HEK293T (cell line): ENCODE results near the gene BANF1.
"Not testable (repeated sequence)": the region's sequence is repeated elsewhere in the genome, so short reads cannot be mapped to it uniquely, and the experiment has no call there.

Experiments used
- CTCF ChIA-PET: fragments of 350-600 bp; formaldehyde crosslinking; extraction: SDS; loops from one replicate; lab custom pipeline; 2021; ENCODE audit warnings: antibody characterized with exemption, inconsistent platforms; lab: Yijun Ruan, JAX
- POLR2A ChIA-PET: fragments of 350-600 bp; formaldehyde crosslinking; extraction: SDS; loops from one replicate; lab custom pipeline; 2020; ENCODE audit warnings: antibody characterized with exemption, inconsistent platforms; lab: Yijun Ruan, JAX
- DNase-seq: peaks from one replicate; pipeline ENCODE4 v3.0.0; 2012; ENCODE audit warnings: mixed read lengths; ENCODE audit errors: extremely low spot score
- ARNT ChIP-seq: fragments of 450-650 bp; IDR thresholded peaks from 2 replicates; pipeline ENCODE4 v1.6.1; 2017; ENCODE audit warnings: mild to moderate bottlenecking
- BHLHE40 ChIP-seq: fragments of 450-650 bp; IDR thresholded peaks from 2 replicates; pipeline ENCODE4 v1.6.1; 2016; ENCODE audit warnings: mild to moderate bottlenecking, moderate library complexity, borderline replicate concordance
- CTBP1 ChIP-seq: fragments of 450-650 bp; IDR thresholded peaks from 2 replicates; pipeline ENCODE4 v1.6.1; 2016; ENCODE audit warnings: borderline replicate concordance
- ELF4 ChIP-seq: fragments of 450-650 bp; IDR thresholded peaks from 2 replicates; pipeline ENCODE4 v1.6.1; 2017; ENCODE audit warnings: antibody characterized with exemption
- FOXA1 ChIP-seq: fragments of 450-650 bp; IDR thresholded peaks from 2 replicates; pipeline ENCODE4 v1.6.1; 2016; ENCODE audit warnings: mild to moderate bottlenecking
- FOXK2 ChIP-seq: fragments of 450-650 bp; IDR thresholded peaks from 2 replicates; pipeline ENCODE4 v1.6.1; 2016; ENCODE audit warnings: mild to moderate bottlenecking
- FOXM1 ChIP-seq: fragments of 450-650 bp; IDR thresholded peaks from 2 replicates; pipeline ENCODE4 v1.6.1; 2017; ENCODE audit warnings: mild to moderate bottlenecking, borderline replicate concordance
- HDGF ChIP-seq: fragments of 450-650 bp; IDR thresholded peaks from 2 replicates; pipeline ENCODE4 v1.6.1; 2017; ENCODE audit warnings: antibody characterized with exemption, borderline replicate concordance
- L3MBTL2 ChIP-seq: fragments of 450-650 bp; conservative IDR thresholded peaks from 2 replicates; pipeline ENCODE4 v1.6.1; 2016; ENCODE audit warnings: mild to moderate bottlenecking
- LEF1 ChIP-seq: fragments of 450-650 bp; IDR thresholded peaks from 2 replicates; pipeline ENCODE4 v1.6.1; 2017; ENCODE audit warnings: mild to moderate bottlenecking, borderline replicate concordance
- NFRKB ChIP-seq: fragments of 450-650 bp; IDR thresholded peaks from 2 replicates; pipeline ENCODE4 v1.6.1; 2016; ENCODE audit warnings: mild to moderate bottlenecking, moderate library complexity
- PKNOX1 ChIP-seq: fragments of 450-650 bp; IDR thresholded peaks from 2 replicates; pipeline ENCODE4 v1.6.1; 2016
- SP1 ChIP-seq: fragments of 450-650 bp; IDR thresholded peaks from 2 replicates; pipeline ENCODE4 v1.6.1; 2017
- SUZ12 ChIP-seq: fragments of 450-650 bp; IDR thresholded peaks from 2 replicates; pipeline ENCODE4 v1.6.1; 2016; ENCODE audit warnings: mild to moderate bottlenecking
- TARDBP ChIP-seq: fragments of 450-650 bp; IDR thresholded peaks from 2 replicates; pipeline ENCODE4 v1.6.1; 2016
- ZNF384 ChIP-seq: fragments of 450-650 bp; IDR thresholded peaks from 2 replicates; pipeline ENCODE4 v1.6.1; 2016

Gene BANF1

GRCh38 chr11:66017321-66017720, 15.0 kb downstream of the BANF1 start:
- CTCF ChIA-PET: interaction anchor here (0.7 kb wide), 2 partner anchors 14 to 57 kb away, joined by 3 to 5 read pairs; no protein-coding TSS in a partner anchor
- no peak for DNase-seq
- no peak for TF ChIP-seq PKNOX1
- TF ChIP-seq TARDBP: no peak
- no peak for TF ChIP-seq LEF1
- TF ChIP-seq SP1: no peak
- no peak for TF ChIP-seq FOXA1
- no peak for TF ChIP-seq ZNF384
- no peak for TF ChIP-seq ARNT
- TF ChIP-seq ELF4: no peak
- POLR2A ChIA-PET: interaction anchor here (1.2 kb wide), 1 partner anchor 35 kb away, joined by 4 read pairs; the partner anchor contains the start of gene SF3B2

DNA sequence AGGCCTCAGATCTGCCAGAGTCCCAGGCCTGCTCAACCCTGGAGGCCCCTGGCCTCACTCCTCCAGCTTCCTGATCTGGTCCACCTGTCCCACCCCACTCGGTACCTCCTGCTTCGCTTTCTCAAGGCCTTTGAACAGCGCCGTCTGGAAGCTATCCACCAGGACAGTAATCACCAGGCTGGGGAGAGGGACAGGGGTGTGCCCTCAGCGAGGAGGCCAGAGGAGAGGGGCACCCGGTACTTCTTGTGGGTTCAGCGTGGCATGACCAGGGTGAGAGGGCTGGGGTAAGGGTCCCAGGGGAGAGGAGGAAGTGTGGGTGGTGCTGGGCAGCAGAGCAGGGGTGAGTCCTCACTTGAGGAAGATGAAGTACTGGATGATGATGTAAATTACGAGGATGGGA, 17.9 kb downstream of the BANF1 start:
- DNase-seq: no peak
- CTCF ChIA-PET: no interaction called here
- no peak for TF ChIP-seq L3MBTL2
- no peak for TF ChIP-seq CTBP1
- TF ChIP-seq FOXM1: no peak
- TF ChIP-seq ZNF384: no peak
- no peak for TF ChIP-seq FOXK2
- TF ChIP-seq SUZ12: no peak
- TF ChIP-seq ARNT: no peak
- no peak for TF ChIP-seq LEF1
- no peak for TF ChIP-seq NFRKB
- no peak for TF ChIP-seq HDGF
- no peak for TF ChIP-seq BHLHE40
- TF ChIP-seq TARDBP: no peak
- POLR2A ChIA-PET: no interaction called here

DNA sequence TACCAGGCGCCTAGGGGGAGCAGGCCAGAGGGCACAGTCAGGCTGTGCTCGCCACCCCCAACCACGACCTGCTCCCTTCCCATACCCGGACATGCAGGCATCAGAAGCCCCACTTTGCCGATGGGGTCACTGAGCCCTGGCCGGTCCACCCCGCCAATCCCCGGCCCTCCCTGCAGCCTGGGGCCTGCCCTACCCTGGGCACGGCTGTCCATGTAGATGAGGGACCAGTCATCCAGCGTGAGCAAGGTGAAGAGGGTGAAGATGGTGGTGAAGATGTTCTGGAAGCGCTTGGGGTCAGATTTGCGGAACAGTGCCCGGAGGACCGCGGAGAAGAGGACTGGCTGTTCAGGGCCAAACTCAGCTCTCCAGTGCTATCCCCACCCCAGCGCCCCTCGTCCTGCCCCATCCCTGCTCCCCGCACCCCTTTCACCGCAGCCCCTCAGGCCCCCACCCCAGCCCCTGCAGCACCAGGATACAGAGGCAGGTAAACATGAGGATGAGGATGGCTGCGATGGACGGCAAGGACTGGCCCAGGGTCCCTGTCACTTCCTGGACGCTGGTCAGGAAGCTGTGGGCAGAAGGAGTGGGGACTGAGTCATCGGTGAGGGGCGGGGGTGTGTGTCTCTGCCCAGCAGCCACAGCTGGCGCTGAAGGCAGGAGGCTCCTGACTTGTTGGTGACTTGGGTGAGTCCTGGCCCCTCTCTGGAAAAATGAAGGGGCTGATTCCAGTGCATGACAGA, 18.5 kb downstream of the BANF1 start:
- POLR2A ChIA-PET: no interaction called here
- TF ChIP-seq L3MBTL2 (no peak), NFRKB (no peak), LEF1 (no peak), PKNOX1 (no peak), FOXM1 (no peak), ARNT (no peak)
- CTCF ChIA-PET: no interaction called here
- DNase-seq: no peak

- ChIA-PET POLR2A (interaction anchor here (0.6 to 1.5 kb wide), 7 partner anchors 14 to 164 kb away, joined by 3 to 7 read pairs (median 3); partner anchors contain the start of genes BANF1, EIF1AD and SF3B2), CTCF (interaction anchor here (0.6 to 1.7 kb wide), 12 partner anchors 8 to 267 kb away, joined by 3 to 11 read pairs (median 4); partner anchors contain the start of gene MUS81)
- DNase-seq: peak; percentile 94
- TF ChIP-seq L3MBTL2: peak; percentile 34; the same call in 1 of the 2 replicates
- TF ChIP-seq PKNOX1: no peak
Observed at GRCh38 chr11:66022401-66023185, 20.3 kb downstream of the BANF1 start.

- POLR2A ChIA-PET: interaction anchor here (1.2 to 1.5 kb wide), 3 partner anchors 17 to 29 kb away, joined by 4 to 7 read pairs (median 7); partner anchors contain the start of genes BANF1, EIF1AD and SF3B2
- not testable (repeated sequence) for DNase-seq
- CTCF ChIA-PET: interaction anchor here (0.6 to 1.7 kb wide), 7 partner anchors 10 to 268 kb away, joined by 3 to 11 read pairs (median 5); partner anchors contain the start of gene MUS81
Observed at GRCh38 chr11:66023186-66023440, 20.8 kb downstream of the BANF1 start.

DNA sequence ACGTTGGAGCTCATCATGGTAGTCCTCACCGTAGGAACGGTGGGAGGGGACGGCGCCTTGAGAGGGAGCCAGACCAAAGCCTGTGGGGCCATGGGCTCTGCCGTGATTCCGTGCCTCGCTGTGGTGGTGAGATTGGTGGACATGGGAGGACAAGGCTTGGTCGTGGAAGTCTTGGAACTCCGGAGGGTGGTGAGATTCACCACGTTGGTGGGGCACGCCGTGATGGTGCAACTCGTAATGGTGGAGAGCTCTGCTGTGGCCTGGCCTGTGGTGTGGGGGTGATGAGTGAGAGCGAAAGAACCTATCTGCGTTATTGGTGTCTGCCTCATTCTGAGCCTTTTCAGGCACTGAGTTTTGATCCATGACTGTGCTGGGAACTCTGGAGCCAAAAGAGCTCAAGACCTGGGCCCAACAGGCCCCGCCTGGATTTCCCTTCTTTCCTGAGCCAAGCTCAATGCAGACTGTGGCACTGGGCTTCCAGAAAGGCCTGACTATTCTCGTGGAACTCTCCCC, 23.8 kb downstream of the BANF1 start, which contains the start of gene CATSPER1:
TSS of gene CATSPER1 (minus strand) at position 463 of the 513 bp plus-strand sequence. CDS start at position 363, 100 bp downstream.
- DNase-seq: no peak
- CTCF ChIA-PET: no interaction called here
- POLR2A ChIA-PET: no interaction called here
- TF ChIP-seq BHLHE40 (no peak), FOXA1 (no peak), CTBP1 (no peak), ELF4 (no peak), ARNT (no peak), SP1 (no peak), PKNOX1 (no peak), LEF1 (no peak), TARDBP (no peak), FOXM1 (no peak), HDGF (no peak), ZNF384 (no peak), L3MBTL2 (no peak), FOXK2 (no peak), SUZ12 (no peak), NFRKB (no peak)
